Measurements from ENCODE around the gene CCDC18.

- TF ChIP-seq CTCF (IDR thresholded peaks at IDR 0.05) = no peak
- TF ChIP-seq POLR2A (IDR thresholded peaks at IDR 0.05) = no peak
Measured at GRCh38 chr1:93155335-93155734, 25.2 kb upstream of the CCDC18 start.
